PC-9 (cell line): ENCODE results near the gene NR6A1. TPM values are rescaled to one million over a fixed set of nuclear protein-coding genes. Genes with fewer than 3 reads are reported as not detected.

Experiments used
- BruUV-seq: library from RNA; stranded (reverse); fragments of 400-500 nt; replicated peaks from 2 replicates; lab custom pipeline; 2021; lab: Mats Ljungman, UMichigan
- CTCF ChIA-PET: fragments of 300-600 bp; sonication (Branson Sonifier 250); formaldehyde crosslinking; loops from one replicate; lab custom pipeline; 2022; ENCODE audit warnings: antibody characterized with exemption; lab: Charles Lee
- POLR2A ChIA-PET: fragments of 300-600 bp; sonication (Branson Sonifier 250); formaldehyde crosslinking; loops from one replicate; lab custom pipeline; 2022; ENCODE audit warnings: antibody characterized with exemption; ENCODE audit not compliant: unreplicated experiment; lab: Charles Lee
- DNase-seq, 2 experiments: peaks; one replicate each; pipeline versions ENCODE4 v3.0.0 to v3.0.0-alpha.2; 2015 to 2022; ENCODE audit warnings: mixed read lengths in 1 of 2
- H2AFZ ChIP-seq: fragments of 200-600 bp; sonication (generic); 2 replicates; pipeline ENCODE4 v1.8.1; 2017; ENCODE audit warnings: antibody characterized with exemption
- H3F3A ChIP-seq: fragments of 200-600 bp; sonication (generic); 2 replicates; pipeline ENCODE4 v1.8.1; 2017; ENCODE audit warnings: antibody characterized with exemption, mild to moderate bottlenecking, low read depth; ENCODE audit not compliant: insufficient read depth
- H3K27ac ChIP-seq: fragments of 200-600 bp; sonication (generic); 2 replicates; pipeline ENCODE4 v1.6.1; 2016; ENCODE audit warnings: mixed run types
- H3K27me3 ChIP-seq: fragments of 200-600 bp; sonication (generic); 2 replicates; pipeline ENCODE4 v1.6.1; 2016; ENCODE audit warnings: low read depth, mixed run types; ENCODE audit not compliant: insufficient read depth
- H3K36me3 ChIP-seq: fragments of 200-600 bp; sonication (generic); 2 replicates; pipeline ENCODE4 v1.6.1; 2016; ENCODE audit warnings: low read depth, mixed run types
- H3K4me1 ChIP-seq: fragments of 200-600 bp; sonication (generic); replicated peaks from 2 replicates; pipeline ENCODE4 v1.6.1; 2016; ENCODE audit warnings: mixed run types; ENCODE audit not compliant: insufficient read depth
- H3K4me2 ChIP-seq: fragments of 200-600 bp; sonication (generic); 2 replicates; pipeline ENCODE4 v1.6.1; 2017; ENCODE audit warnings: mixed run types
- H3K4me3 ChIP-seq: fragments of 200-600 bp; sonication (generic); 2 replicates; pipeline ENCODE4 v1.6.1; 2016; ENCODE audit warnings: mixed run types
- H3K79me2 ChIP-seq: fragments of 200-600 bp; sonication (generic); 2 replicates; pipeline ENCODE4 v1.6.1; 2017; ENCODE audit warnings: low read depth, mixed run types
- H3K9me2 ChIP-seq: fragments of 200-600 bp; sonication (generic); 2 replicates; pipeline ENCODE4 v1.8.1; 2017; ENCODE audit warnings: mild to moderate bottlenecking; ENCODE audit not compliant: insufficient read depth
- H3K9me3 ChIP-seq: fragments of 200-600 bp; sonication (generic); 2 replicates; pipeline ENCODE4 v1.8.1; 2016; ENCODE audit warnings: low read depth; ENCODE audit not compliant: insufficient read depth
- H4K20me1 ChIP-seq: fragments of 200-600 bp; sonication (generic); 2 replicates; pipeline ENCODE4 v1.8.1; 2017; ENCODE audit not compliant: insufficient read depth
- EZH2 ChIP-seq: fragments of 200-600 bp; sonication (generic); IDR thresholded peaks from 2 replicates; pipeline ENCODE4 v1.8.0; 2017; ENCODE audit warnings: antibody characterized with exemption, low read depth
- intact Hi-C: fragments of 100-400 bp; cut with micrococcal nuclease; formaldehyde crosslinking; loops from one replicate; pipeline ENCODE4 v1.10.0; 2022; ENCODE audit not compliant: unreplicated experiment
- total RNA-seq: library from RNA; stranded (reverse); gene quantifications from 2 replicates; pipeline ENCODE4 v1.2.3, GENCODE V29; 2021
- TF ChIP-seq, protein P1 (sequence below): fragments of 200-600 bp; sonication (generic); conservative IDR thresholded peaks from 2 replicates; pipeline ENCODE4 v1.6.1; 2017; ENCODE audit warnings: mixed run types, antibody characterized with exemption, mild to moderate bottlenecking, moderate library complexity

NR6A1 gene
- total RNA-seq, 1 experiment from 2014 or later, result 13.0 TPM

DNA sequence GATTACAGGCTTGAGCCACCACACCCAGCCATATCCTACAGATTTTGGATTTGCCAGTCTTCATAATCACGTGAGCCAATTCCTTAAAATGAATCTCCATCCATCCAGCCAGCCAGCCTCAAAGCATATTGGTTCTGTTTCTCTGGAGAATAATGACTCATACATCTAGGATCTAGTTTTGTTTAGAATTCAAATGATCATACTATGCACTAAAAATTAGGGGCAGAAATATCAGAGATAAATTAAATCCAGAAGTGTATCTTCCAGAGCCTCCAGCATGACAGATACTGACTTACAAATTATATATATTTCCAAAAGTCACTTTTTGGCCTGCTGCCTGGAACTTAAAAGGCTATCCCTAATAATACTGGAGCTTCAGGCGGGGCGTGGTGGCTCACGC, 144.8 kb downstream of the NR6A1 start:
- Histone ChIP-seq H3K27me3 (no peaks in the 10 kb centered on the region), H3K9me3 (no peaks in the 10 kb centered on the region), H3K4me3 (no peak overlapping the region), H3K79me2 (peaks cover 7% of the 10 kb centered on the region; the same call in 1 of the 2 replicates), H4K20me1 (no peaks in the 10 kb centered on the region), H3K4me2 (no peak overlapping the region), H2AFZ (no peak overlapping the region), H3K9me2 (no peaks in the 10 kb centered on the region), H3K27ac (no peak overlapping the region), H3F3A (no peaks in the 10 kb centered on the region), H3K4me1 (peaks cover 5% of the 10 kb centered on the region; the same call in 1 of the 2 replicates), H3K36me3 (no peaks in the 10 kb centered on the region)
- intact Hi-C loops, result no loop called here
- POLR2A ChIA-PET, result no interaction called here
- BruUV-seq, result no TSS peak
- no peak for DNase-seq
- CTCF ChIA-PET, result no interaction called here
- TF ChIP-seq EZH2, result no peak
- TF ChIP-seq, protein P1, sequence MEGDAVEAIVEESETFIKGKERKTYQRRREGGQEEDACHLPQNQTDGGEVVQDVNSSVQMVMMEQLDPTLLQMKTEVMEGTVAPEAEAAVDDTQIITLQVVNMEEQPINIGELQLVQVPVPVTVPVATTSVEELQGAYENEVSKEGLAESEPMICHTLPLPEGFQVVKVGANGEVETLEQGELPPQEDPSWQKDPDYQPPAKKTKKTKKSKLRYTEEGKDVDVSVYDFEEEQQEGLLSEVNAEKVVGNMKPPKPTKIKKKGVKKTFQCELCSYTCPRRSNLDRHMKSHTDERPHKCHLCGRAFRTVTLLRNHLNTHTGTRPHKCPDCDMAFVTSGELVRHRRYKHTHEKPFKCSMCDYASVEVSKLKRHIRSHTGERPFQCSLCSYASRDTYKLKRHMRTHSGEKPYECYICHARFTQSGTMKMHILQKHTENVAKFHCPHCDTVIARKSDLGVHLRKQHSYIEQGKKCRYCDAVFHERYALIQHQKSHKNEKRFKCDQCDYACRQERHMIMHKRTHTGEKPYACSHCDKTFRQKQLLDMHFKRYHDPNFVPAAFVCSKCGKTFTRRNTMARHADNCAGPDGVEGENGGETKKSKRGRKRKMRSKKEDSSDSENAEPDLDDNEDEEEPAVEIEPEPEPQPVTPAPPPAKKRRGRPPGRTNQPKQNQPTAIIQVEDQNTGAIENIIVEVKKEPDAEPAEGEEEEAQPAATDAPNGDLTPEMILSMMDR, result no peak

DNA sequence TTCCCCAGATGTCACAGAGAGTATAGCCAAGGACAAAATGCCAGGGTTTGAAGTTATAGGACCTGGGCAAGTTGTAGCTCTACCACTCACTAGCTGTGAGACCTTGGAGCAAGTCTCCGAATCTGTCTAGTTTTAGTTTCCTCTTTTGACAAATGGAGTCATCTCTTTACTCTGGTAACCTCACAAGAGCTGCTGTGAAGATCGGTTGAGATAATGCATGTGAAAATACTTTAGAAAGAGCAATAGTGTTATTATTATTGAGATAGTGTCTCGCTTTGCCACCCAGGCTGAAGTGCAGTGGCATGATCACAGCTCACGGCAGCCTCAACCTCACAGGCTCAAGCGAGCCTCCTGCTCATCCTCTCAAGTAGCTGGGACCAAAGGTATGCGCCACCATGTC, 146.0 kb downstream of the NR6A1 start:
- Histone ChIP-seq H3K9me3 (no peaks in the 10 kb centered on the region), H3K4me3 (no peak overlapping the region), H3K27me3 (no peaks in the 10 kb centered on the region), H3K4me2 (no peak overlapping the region), H3K4me1 (peaks cover 5% of the 10 kb centered on the region; the same call in 1 of the 2 replicates), H3K27ac (no peak overlapping the region), H4K20me1 (no peaks in the 10 kb centered on the region), H3K79me2 (peaks cover 10% of the 10 kb centered on the region; the same call in 1 of the 2 replicates), H2AFZ (no peak overlapping the region), H3F3A (no peaks in the 10 kb centered on the region), H3K9me2 (no peaks in the 10 kb centered on the region), H3K36me3 (no peaks in the 10 kb centered on the region)
- no peak for DNase-seq
- intact Hi-C loops, result no loop called here
- TF ChIP-seq, protein P1, result no peak
- TF ChIP-seq EZH2, result no peak
- ChIA-PET POLR2A (interaction anchor here (0.6 kb wide), 1 partner anchor 222 kb away, joined by 3 read pairs; no protein-coding TSS in a partner anchor), CTCF (interaction anchor here (0.6 to 1.6 kb wide), 3 partner anchors 73 to 127 kb away, joined by 3 to 5 read pairs (median 4); no protein-coding TSS in a partner anchor)
- BruUV-seq, result no TSS peak

DNA sequence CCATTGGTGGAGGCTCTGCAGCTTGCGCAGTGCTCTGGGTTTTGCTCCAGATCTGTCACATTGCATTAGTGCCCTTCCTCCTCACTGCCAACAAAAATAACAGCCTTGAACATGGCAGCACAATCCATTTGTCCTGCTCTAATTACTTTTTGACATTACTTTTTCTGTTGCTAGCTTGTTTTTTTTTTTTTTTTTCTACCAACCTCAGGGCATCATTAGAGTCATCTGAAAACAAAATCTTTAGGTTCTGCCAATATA, 146.4 kb downstream of the NR6A1 start:
- intact Hi-C loops, result no loop called here
- POLR2A ChIA-PET, result no interaction called here
- H3K4me2 ChIP-seq, result no peak overlapping the region

More for the DNA sequence above, 146.4 kb downstream of the NR6A1 start:
- Histone ChIP-seq H3K27ac (no peak overlapping the region), H3K27me3 (no peaks in the 10 kb centered on the region), H3K79me2 (peaks cover 10% of the 10 kb centered on the region; the same call in 1 of the 2 replicates), H2AFZ (no peak overlapping the region), H3K9me3 (no peaks in the 10 kb centered on the region), H3F3A (no peaks in the 10 kb centered on the region), H3K4me3 (no peak overlapping the region), H3K36me3 (no peaks in the 10 kb centered on the region), H3K9me2 (no peaks in the 10 kb centered on the region), H3K4me1 (peaks cover 5% of the 10 kb centered on the region; the same call in 1 of the 2 replicates), H4K20me1 (no peaks in the 10 kb centered on the region)
- CTCF ChIA-PET, result interaction anchor here (0.6 to 1.6 kb wide), 4 partner anchors 73 to 1224 kb away, joined by 3 to 9 read pairs (median 4); no protein-coding TSS in a partner anchor
- no TSS peak for BruUV-seq
- no peak for TF ChIP-seq EZH2
- TF ChIP-seq, protein P1, result no peak
- DNase-seq, result no peak
